ENCODE results near the gene PLS3. TPM values are rescaled to one million over a fixed set of nuclear protein-coding genes. Genes with fewer than 3 reads are reported as not detected.

PLS3 gene
- total RNA-seq, 2 donors from 2014 or later, result 34.8 to 47.5 TPM

GRCh38 chrX:115582616-115583495, 21.9 kb downstream of the PLS3 start:
- no peak overlapping the region for H3K4me3 ChIP-seq
- intact Hi-C loops (cut with DNase I), result no loop called here
- no peaks in the 10 kb centered on the region for H3K9me3 ChIP-seq
- peaks cover 8% of the 10 kb centered on the region for H3K4me1 ChIP-seq
- WGBS, 2 donors, result 46 to 57% methylated on average over 6 to 13 of the region's 13 CpGs
- peak overlapping the region in 2 of 4 donors; percentile 2 to 28 for H3K27ac ChIP-seq
- H3K36me3 ChIP-seq (replicated peaks in 1 of 2; ENCODE audit: insufficient read depth in 1 of 2, low read depth in 2 of 2), result no peaks in the 10 kb centered on the region
- H3K27me3 ChIP-seq, result no peaks in the 10 kb centered on the region
- ATAC-seq (peak; percentile 53), DNase-seq (peak in 1 of 4 donors; percentile 23)
- TF ChIP-seq CTCF (IDR thresholded peaks at IDR 0.05), result no peak
- TF ChIP-seq POLR2A (IDR thresholded peaks at IDR 0.05), result no peak

GRCh38 chrX:115583496-115584004, 22.6 kb downstream of the PLS3 start:
- H3K4me3 ChIP-seq, result no peak overlapping the region
- TF ChIP-seq POLR2A (IDR thresholded peaks at IDR 0.05) (no peak), CTCF (IDR thresholded peaks at IDR 0.05) (no peak)
- DNase-seq (no peak), ATAC-seq (no peak)
- no peaks in the 10 kb centered on the region for H3K9me3 ChIP-seq
- peak overlapping the region in 1 of 4 donors; percentile 28 for H3K27ac ChIP-seq
- no peaks in the 10 kb centered on the region for H3K27me3 ChIP-seq
- 51 to 57% methylated on average over 5 of the region's 5 CpGs for WGBS, 2 donors
- intact Hi-C loops (cut with DNase I), result no loop called here
- H3K36me3 ChIP-seq (replicated peaks in 1 of 2; ENCODE audit: insufficient read depth in 1 of 2, low read depth in 2 of 2), result no peaks in the 10 kb centered on the region
- H3K4me1 ChIP-seq, result peaks cover 8% of the 10 kb centered on the region

- Histone ChIP-seq H3K36me3 (replicated peaks in 1 of 2; ENCODE audit: insufficient read depth in 1 of 2, low read depth in 2 of 2) (no peaks in the 10 kb centered on the region), H3K27ac (no peak overlapping the region), H3K9me3 (no peaks in the 10 kb centered on the region), H3K4me1 (peaks cover 8% of the 10 kb centered on the region), H3K27me3 (no peaks in the 10 kb centered on the region), H3K4me3 (no peak overlapping the region)
- WGBS, 2 donors, result 73 to 76% methylated on average over 2 of the region's 2 CpGs
- no peak for TF ChIP-seq CTCF (IDR thresholded peaks at IDR 0.05)
- no peak for TF ChIP-seq POLR2A (IDR thresholded peaks at IDR 0.05)
- DNase-seq (no peak), ATAC-seq (no peak)
- intact Hi-C loops (cut with DNase I), result no loop called here
These were observed 23.7 kb downstream of the PLS3 start for GRCh38 chrX:115584696-115585095.

GRCh38 chrX:115588179-115588578, 27.2 kb downstream of the PLS3 start:
- TF ChIP-seq POLR2A (IDR thresholded peaks at IDR 0.05) (no peak), CTCF (IDR thresholded peaks at IDR 0.05) (no peak)
- H3K27me3 ChIP-seq, result no peaks in the 10 kb centered on the region
- ATAC-seq (no peak), DNase-seq (no peak)
- no peaks in the 10 kb centered on the region for H3K36me3 ChIP-seq (replicated peaks in 1 of 2; ENCODE audit: insufficient read depth in 1 of 2, low read depth in 2 of 2)
- H3K4me1 ChIP-seq, result peaks cover 28% of the 10 kb centered on the region
- 15 to 18% methylated on average over 4 of the region's 4 CpGs for WGBS, 2 donors
- H3K27ac ChIP-seq, result peak overlapping the region in 2 of 4 donors; percentile 18 to 21
- H3K4me3 ChIP-seq, result no peak overlapping the region
- intact Hi-C loops (cut with DNase I), result no loop called here
- H3K9me3 ChIP-seq, result no peaks in the 10 kb centered on the region
